Stimulated activated CD4-positive, alpha-beta T cell treated with anti-CD3 and anti-CD28 coated beads, TNF-alpha, amount 100 ng/mL, for 1 hour (primary cell): ENCODE results near the gene SPATA33.

Experiments used
- DNase-seq, 3 donors: peaks; one replicate each; pipeline ENCODE4 v3.0.0-alpha.2; 2020; ENCODE audit warnings: low read depth in 3 of 3, low spot score in 1 of 3

Gene SPATA33

GRCh38 chr16:89657442-89658220 lies at the start of gene SPATA33, which contains the start of gene CHMP1A:
SPATA33 (plus strand) TSS chr16:89657836; CDS start chr16:89657912, 76 bp downstream.
CHMP1A (minus strand) TSS chr16:89657708; CDS start chr16:89657588, 120 bp downstream.
- DNase-seq: peak; percentile 74 to 91 (median 84)

- no peak for DNase-seq
Observed at GRCh38 chr16:89607937-89608740, 49.5 kb upstream of the SPATA33 start.

- no peak for DNase-seq
Observed at GRCh38 chr16:89610108-89610453, 47.6 kb upstream of the SPATA33 start.

- no peak for DNase-seq
Observed at GRCh38 chr16:89612415-89613166, 45.0 kb upstream of the SPATA33 start.

- DNase-seq: no peak
Observed at GRCh38 chr16:89613231-89613953, 44.2 kb upstream of the SPATA33 start, which contains the start of gene DPEP1. DPEP1 (plus strand) TSS chr16:89613642; CDS start chr16:89630411, 16,769 bp downstream.

GRCh38 chr16:89613954-89614459 lies 43.6 kb upstream of the SPATA33 start:
- no peak for DNase-seq

- no peak for DNase-seq
Observed at GRCh38 chr16:89615176-89615575, 42.5 kb upstream of the SPATA33 start.

- DNase-seq: no peak
Observed at GRCh38 chr16:89615596-89616090, 42.0 kb upstream of the SPATA33 start.

- DNase-seq: no peak
Observed at GRCh38 chr16:89616623-89617022, 41.0 kb upstream of the SPATA33 start.

GRCh38 chr16:89617036-89617435 lies 40.6 kb upstream of the SPATA33 start:
- DNase-seq: no peak

GRCh38 chr16:89618109-89618998 lies 39.3 kb upstream of the SPATA33 start:
- DNase-seq: no peak

GRCh38 chr16:89619840-89620239 lies 37.8 kb upstream of the SPATA33 start:
- DNase-seq: no peak

GRCh38 chr16:89620406-89620841 lies 37.2 kb upstream of the SPATA33 start:
- DNase-seq: no peak

GRCh38 chr16:89621136-89621697 lies 36.4 kb upstream of the SPATA33 start:
- no peak for DNase-seq

GRCh38 chr16:89621698-89622409 lies 35.8 kb upstream of the SPATA33 start:
- no peak for DNase-seq

- DNase-seq: no peak
Observed at GRCh38 chr16:89623511-89624261, 34.0 kb upstream of the SPATA33 start.
